ENCODE results near the gene CNTN1. TPM values are rescaled to one million over a fixed set of nuclear protein-coding genes. Genes with fewer than 3 reads are reported as not detected.

Gene CNTN1
- total and polyA plus RNA-seq, 2 of the 13 experiments (the other 11 are each of a cell fraction or from before 2014, with no cell fraction given): 0.01 to 0.07 TPM

- Histone ChIP-seq H3K79me2 (ENCODE audit: insufficient read depth, low read length) (no peaks in the 10 kb centered on the region), H3K27ac (ENCODE audit: extremely low read length, insufficient read depth, low read length) (no peak overlapping the region), H3K36me3 (replicated peaks in 1 of 2; ENCODE audit: control insufficient read depth in 1 of 2, insufficient read depth in 2 of 2, low read length in 2 of 2) (no peaks in the 10 kb centered on the region), H3K9ac (ENCODE audit: insufficient read depth, low read depth, low read length) (no peak overlapping the region), H3K4me1 (ENCODE audit: insufficient read depth, low read length) (no peaks in the 10 kb centered on the region), H3K4me3 (replicated peaks in 1 of 3; ENCODE audit: insufficient read depth in 1 of 3, low read depth in 2 of 3, low read length in 3 of 3) (no peak overlapping the region), H3K9me3 (ENCODE audit: low read length) (peaks cover 14% of the 10 kb centered on the region), H4K20me1 (ENCODE audit: insufficient read depth, low read length) (no peaks in the 10 kb centered on the region), H2AFZ (ENCODE audit: low read length) (no peak overlapping the region), H3K4me2 (ENCODE audit: low read depth, low read length) (no peak overlapping the region), H3K27me3 (ENCODE audit: control insufficient read depth in 1 of 2, insufficient read depth in 2 of 2, low read length in 2 of 2) (no peaks in the 10 kb centered on the region)
- POLR2A ChIA-PET: no interaction called here
- CTCF ChIA-PET (ENCODE audit: low intra/inter-chr PET ratio, low total read pairs): no interaction called here
- FAIRE-seq (no peak), ATAC-seq (no peak), DNase-seq (ENCODE audit: low spot score) (no peak)
- no peak for TF ChIP-seq NFE2L1 (CRISPR knock-in tag; IDR thresholded peaks at IDR 0.05; ENCODE audit: borderline replicate concordance)
- TF ChIP-seq HIC2 (CRISPR knock-in tag; IDR thresholded peaks at IDR 0.05; ENCODE audit: low read depth): no peak
- no TSS peak for BruUV-seq (replicated peaks)
- in situ Hi-C loops (cut with HindIII; ENCODE audit: extremely low pct_ligation_motif_present, low pct_unique_long_range_greater_than_20kb): no loop called here
- intact Hi-C loops (cut with micrococcal nuclease; ENCODE audit: unreplicated experiment): no loop called here
These were observed 48.7 kb upstream of the CNTN1 start for GRCh38 chr12:40643506-40643905.

- H3K27ac ChIP-seq (ENCODE audit: extremely low read length, insufficient read depth, low read length): no peak overlapping the region
- POLR2A ChIA-PET: no interaction called here
- in situ Hi-C loops (cut with HindIII; ENCODE audit: extremely low pct_ligation_motif_present, low pct_unique_long_range_greater_than_20kb) (no loop called here), intact Hi-C loops (cut with micrococcal nuclease; ENCODE audit: unreplicated experiment) (no loop called here)
- FAIRE-seq: no peak
- no peaks in the 10 kb centered on the region for H3K4me1 ChIP-seq (ENCODE audit: insufficient read depth, low read length)
- no peak overlapping the region for H2AFZ ChIP-seq (ENCODE audit: low read length)
- no peaks in the 10 kb centered on the region for H3K27me3 ChIP-seq (ENCODE audit: control insufficient read depth in 1 of 2, insufficient read depth in 2 of 2, low read length in 2 of 2)
- CTCF ChIA-PET (ENCODE audit: low intra/inter-chr PET ratio, low total read pairs): no interaction called here
- no TSS peak for BruUV-seq (replicated peaks)
- no peaks in the 10 kb centered on the region for H4K20me1 ChIP-seq (ENCODE audit: insufficient read depth, low read length)
- H3K36me3 ChIP-seq (replicated peaks in 1 of 2; ENCODE audit: control insufficient read depth in 1 of 2, insufficient read depth in 2 of 2, low read length in 2 of 2): no peaks in the 10 kb centered on the region
- ATAC-seq: no peak
- H3K4me2 ChIP-seq (ENCODE audit: low read depth, low read length): no peak overlapping the region
- 0% methylated on average over 1 of the region's 1 CpG for whole genome bisulfite sequencing (ENCODE audit: low lambda C conversion rate)
- no peak for DNase-seq (ENCODE audit: low spot score)
- no peak overlapping the region for H3K4me3 ChIP-seq (replicated peaks in 1 of 3; ENCODE audit: insufficient read depth in 1 of 3, low read depth in 2 of 3, low read length in 3 of 3)
- TF ChIP-seq MLLT10 (CRISPR knock-in tag; IDR thresholded peaks at IDR 0.05) (no peak), ZNF546 (CRISPR knock-in tag; conservative IDR thresholded peaks at IDR 0.05) (no peak), ZNF576 (CRISPR knock-in tag; IDR thresholded peaks at IDR 0.05) (no peak), PREB (CRISPR knock-in tag; IDR thresholded peaks at IDR 0.05) (no peak), HNRNPL (IDR thresholded peaks at IDR 0.05; ENCODE audit: low read depth, low read length) (no peak), ZNF7 (CRISPR knock-in tag; IDR thresholded peaks at IDR 0.05) (no peak), ZNF75D (CRISPR knock-in tag; IDR thresholded peaks at IDR 0.05; ENCODE audit: borderline replicate concordance) (no peak), ZKSCAN1 (IDR thresholded peaks at IDR 0.05; ENCODE audit: low read length) (no peak), ARNTL (CRISPR knock-in tag; IDR thresholded peaks at IDR 0.05) (no peak), FOXO1 (CRISPR knock-in tag; IDR thresholded peaks at IDR 0.05) (no peak), ZNF251 (CRISPR knock-in tag; IDR thresholded peaks at IDR 0.05) (no peak), MEIS2 (CRISPR knock-in tag; IDR thresholded peaks at IDR 0.05) (no peak)
- H3K79me2 ChIP-seq (ENCODE audit: insufficient read depth, low read length): no peaks in the 10 kb centered on the region
- H3K9ac ChIP-seq (ENCODE audit: insufficient read depth, low read depth, low read length): no peak overlapping the region
- peaks cover 14% of the 10 kb centered on the region for H3K9me3 ChIP-seq (ENCODE audit: low read length)
These were observed 48.3 kb upstream of the CNTN1 start for GRCh38 chr12:40643976-40644375.

All from HepG2 (cell line).